K562 (cell line): ENCODE data around the gene ZBTB32. TPM values are rescaled to one million over a fixed set of nuclear protein-coding genes. Genes with fewer than 3 reads are reported as not detected.

Source experiments
- CHD2 ChIP-seq: IDR thresholded peaks from 2 replicates; pipeline ENCODE4 v1.6.1; 2011; ENCODE audit warnings: low read depth, low read length
- GTF2A2 ChIP-seq: IDR thresholded peaks from 2 replicates; pipeline ENCODE4 v1.6.1; 2016; ENCODE audit warnings: mild to moderate bottlenecking, missing genetic modification characterization, missing compliant biosample characterization
- HNRNPH1 ChIP-seq: fragments of 200-400 bp; formaldehyde crosslinking; optimal IDR thresholded peaks from 2 replicates; pipeline ENCODE3; 2017; ENCODE audit warnings: low read depth, mild to moderate bottlenecking, low read length, moderate library complexity
- IRF2 ChIP-seq: sonication (generic); formaldehyde crosslinking; IDR thresholded peaks from 2 replicates; pipeline ENCODE4 v1.8.1; 2022; ENCODE audit warnings: mild to moderate bottlenecking, missing genetic modification reagents
- MED1 ChIP-seq: sonication (generic); formaldehyde crosslinking; IDR thresholded peaks from 2 replicates; pipeline ENCODE4 v1.8.1; 2023; ENCODE audit warnings: missing genetic modification reagents, borderline replicate concordance
- POLR3G ChIP-seq: IDR thresholded peaks from 2 replicates; pipeline ENCODE4 v1.6.1; 2011; ENCODE audit not compliant: insufficient read length, insufficient replicate concordance; ENCODE audit errors: extremely low read depth
- RBM17 ChIP-seq: fragments of 200-400 bp; formaldehyde crosslinking; IDR thresholded peaks from 2 replicates; pipeline ENCODE4 v1.6.1; 2017; ENCODE audit warnings: low read depth, mild to moderate bottlenecking, low read length, borderline replicate concordance
- SRF ChIP-seq, 2 experiments: fragments of 250-450, 450-650 bp in 1 of 2; sonication (Bioruptor Pico) in 1 of 2; sonication (generic) in 1 of 2; formaldehyde crosslinking; IDR thresholded peaks; 2 replicates each; pipeline versions ENCODE4 v1.5.0 to v1.5.1; 2020 to 2022; ENCODE audit warnings: mild to moderate bottlenecking in 1 of 2, missing genetic modification reagents in 1 of 2
- TEAD1 ChIP-seq, 2 experiments: fragments of 450-650 bp in 1 of 2; sonication (generic) in 1 of 2; formaldehyde crosslinking; IDR thresholded peaks; 2 replicates each; pipeline versions ENCODE4 v1.4.0 to v1.8.0; 2020 to 2022; ENCODE audit warnings: mild to moderate bottlenecking in 2 of 2, missing genetic modification reagents in 1 of 2
- ZNF282 ChIP-seq: sonication (generic); formaldehyde crosslinking; IDR thresholded peaks from 2 replicates; pipeline ENCODE4 v1.8.1; 2023; ENCODE audit warnings: missing genetic modification reagents
- ZNF444 ChIP-seq: fragments of 250-450 bp; sonication (Bioruptor Pico); IDR thresholded peaks from 2 replicates; pipeline ENCODE4 v1.4.0; 2020; ENCODE audit warnings: mild to moderate bottlenecking, moderate library complexity
- ZNF583 ChIP-seq: fragments of 250-450 bp; sonication (Bioruptor Pico); IDR thresholded peaks from 2 replicates; pipeline ENCODE4 v1.4.0; 2020
- polyA plus RNA-seq, 8 experiments: library from polyadenylated mRNA; depleted of rRNA in 4 of 8; stranded (reverse) in 5 of 8; unstranded in 3 of 8; fragments of >200 nt; fragmentation: Nextera tagmentation in 2 of 8; fragmentation: Illumina TruSeq in 1 of 8; extraction: Ambion mirVana in 2 of 8; extraction: Trizol in 1 of 8; gene quantifications; 2 replicates each; pipeline versions ENCODE4 v1.2.1 to v1.2.3, GENCODE V29; 2011 to 2014; ENCODE audit warnings: inconsistent platforms in 1 of 8, missing spikeins in 1 of 8
- total RNA-seq, 7 experiments: library from RNA; depleted of rRNA in 6 of 7; stranded (reverse); fragments of >200 nt in 6 of 7; fragmentation: Illumina TruSeq in 2 of 7; extraction: Trizol in 2 of 7; gene quantifications; 2 replicates each; pipeline versions ENCODE4 v1.2.1 to v1.2.3, GENCODE V29; 2011 to 2021; ENCODE audit warnings: low replicate concordance in 1 of 7
- TF ChIP-seq, protein P1 (sequence below): fragments of 250-450 bp; sonication (Bioruptor Pico); IDR thresholded peaks from 2 replicates; pipeline ENCODE4 v1.5.0; 2022; ENCODE audit warnings: mild to moderate bottlenecking
- TF ChIP-seq, protein P2 (sequence below): fragments of 200-800 bp; sonication (Bioruptor generic); IDR thresholded peaks from 2 replicates; pipeline ENCODE4 v1.6.1; 2017; ENCODE audit warnings: missing genetic modification characterization, missing compliant biosample characterization
- TF ChIP-seq, protein P3 (sequence below): fragments of 250-450 bp; sonication (Bioruptor Pico); IDR thresholded peaks from 2 replicates; pipeline ENCODE4 v1.8.0; 2021; ENCODE audit warnings: borderline replicate concordance, mild to moderate bottlenecking, moderate library complexity; ENCODE audit not compliant: poor library complexity, severe bottlenecking
- TF ChIP-seq, protein P4 (sequence below), 2 experiments: IDR thresholded peaks; 2 replicates each; pipeline ENCODE4 v1.6.1; 2012; ENCODE audit warnings: improper control_type of control experiment in 2 of 2, low read depth in 2 of 2, low read length in 2 of 2, borderline replicate concordance in 1 of 2
- TF ChIP-seq, protein P5 (sequence below): fragments of 450-650 bp; formaldehyde crosslinking; IDR thresholded peaks from 2 replicates; pipeline ENCODE4 v1.4.0; 2022; ENCODE audit warnings: missing genetic modification characterization

The ZBTB32 gene
- total and polyA plus RNA-seq, 9 of the 15 experiments (the other 6 are each of a cell fraction or from before 2014, with no cell fraction given) = 0.20 TPM; not detected in 8

DNA sequence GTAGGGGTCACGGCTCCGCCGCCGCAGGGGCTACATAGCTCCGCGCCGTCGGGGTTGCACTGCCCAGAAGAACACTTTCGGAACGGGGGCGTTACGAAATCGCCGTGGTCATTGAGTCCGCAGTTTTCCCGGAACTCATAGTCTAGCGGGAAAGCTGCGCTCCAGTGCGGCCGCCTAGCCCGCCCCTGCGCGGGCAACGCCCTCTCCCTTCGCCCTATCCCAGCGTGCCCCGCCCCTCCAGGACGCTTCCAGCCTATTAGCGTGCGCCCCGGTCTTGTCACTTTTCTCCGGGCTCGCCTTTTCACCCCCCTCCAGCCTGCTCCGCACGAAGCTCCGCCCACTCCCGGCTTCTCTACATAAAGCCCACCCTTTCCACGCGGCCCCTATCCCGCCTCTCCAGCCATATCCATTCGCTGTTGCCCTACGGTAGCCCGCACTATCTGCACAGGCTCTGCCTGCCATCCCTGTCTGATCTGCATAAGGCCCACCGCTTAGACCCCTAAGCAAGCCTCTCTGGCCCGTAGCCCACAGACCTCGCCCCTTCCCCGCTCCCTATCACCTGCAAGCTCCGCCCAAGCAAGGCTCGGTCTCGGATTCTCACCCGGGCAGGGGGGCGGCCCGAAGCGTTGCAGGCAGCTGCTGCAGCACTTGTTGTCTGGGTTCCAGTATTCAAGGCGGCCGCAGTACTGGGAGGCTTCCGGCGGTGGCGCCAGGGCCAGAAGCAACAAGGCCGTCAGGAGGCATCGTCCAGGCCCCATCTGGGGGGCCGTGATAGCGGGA lies 36.3 kb downstream of the ZBTB32 start (continued):
- TF ChIP-seq SRF (CRISPR knock-in tag; IDR thresholded peaks at IDR 0.05) = peak in 1 of 2 experiments; percentile 74; a peak in 1 of 4 replicates
- TF ChIP-seq CHD2 = no peak
- no peak for TF ChIP-seq MED1 (CRISPR knock-in tag)
- no peak for TF ChIP-seq ZNF583 (CRISPR knock-in tag)
- TF ChIP-seq IRF2 (CRISPR knock-in tag) = no peak
- peak in 1 of 2 experiments; percentile 49; a peak in 2 of 4 replicates for TF ChIP-seq TEAD1 (CRISPR knock-in tag; IDR thresholded peaks at IDR 0.05)
- TF ChIP-seq ZNF444 = no peak
- no peak for TF ChIP-seq POLR3G
- TF ChIP-seq, protein P1, sequence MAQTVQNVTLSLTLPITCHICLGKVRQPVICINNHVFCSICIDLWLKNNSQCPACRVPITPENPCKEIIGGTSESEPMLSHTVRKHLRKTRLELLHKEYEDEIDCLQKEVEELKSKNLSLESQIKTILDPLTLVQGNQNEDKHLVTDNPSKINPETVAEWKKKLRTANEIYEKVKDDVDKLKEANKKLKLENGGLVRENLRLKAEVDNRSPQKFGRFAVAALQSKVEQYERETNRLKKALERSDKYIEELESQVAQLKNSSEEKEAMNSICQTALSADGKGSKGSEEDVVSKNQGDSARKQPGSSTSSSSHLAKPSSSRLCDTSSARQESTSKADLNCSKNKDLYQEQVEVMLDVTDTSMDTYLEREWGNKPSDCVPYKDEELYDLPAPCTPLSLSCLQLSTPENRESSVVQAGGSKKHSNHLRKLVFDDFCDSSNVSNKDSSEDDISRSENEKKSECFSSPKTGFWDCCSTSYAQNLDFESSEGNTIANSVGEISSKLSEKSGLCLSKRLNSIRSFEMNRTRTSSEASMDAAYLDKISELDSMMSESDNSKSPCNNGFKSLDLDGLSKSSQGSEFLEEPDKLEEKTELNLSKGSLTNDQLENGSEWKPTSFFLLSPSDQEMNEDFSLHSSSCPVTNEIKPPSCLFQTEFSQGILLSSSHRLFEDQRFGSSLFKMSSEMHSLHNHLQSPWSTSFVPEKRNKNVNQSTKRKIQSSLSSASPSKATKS (CRISPR knock-in tag) = no peak
- TF ChIP-seq HNRNPH1 = no peak
- TF ChIP-seq, protein P2, sequence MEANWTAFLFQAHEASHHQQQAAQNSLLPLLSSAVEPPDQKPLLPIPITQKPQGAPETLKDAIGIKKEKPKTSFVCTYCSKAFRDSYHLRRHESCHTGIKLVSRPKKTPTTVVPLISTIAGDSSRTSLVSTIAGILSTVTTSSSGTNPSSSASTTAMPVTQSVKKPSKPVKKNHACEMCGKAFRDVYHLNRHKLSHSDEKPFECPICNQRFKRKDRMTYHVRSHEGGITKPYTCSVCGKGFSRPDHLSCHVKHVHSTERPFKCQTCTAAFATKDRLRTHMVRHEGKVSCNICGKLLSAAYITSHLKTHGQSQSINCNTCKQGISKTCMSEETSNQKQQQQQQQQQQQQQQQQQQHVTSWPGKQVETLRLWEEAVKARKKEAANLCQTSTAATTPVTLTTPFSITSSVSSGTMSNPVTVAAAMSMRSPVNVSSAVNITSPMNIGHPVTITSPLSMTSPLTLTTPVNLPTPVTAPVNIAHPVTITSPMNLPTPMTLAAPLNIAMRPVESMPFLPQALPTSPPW (CRISPR knock-in tag) = peak; percentile 97
- TF ChIP-seq, protein P3, sequence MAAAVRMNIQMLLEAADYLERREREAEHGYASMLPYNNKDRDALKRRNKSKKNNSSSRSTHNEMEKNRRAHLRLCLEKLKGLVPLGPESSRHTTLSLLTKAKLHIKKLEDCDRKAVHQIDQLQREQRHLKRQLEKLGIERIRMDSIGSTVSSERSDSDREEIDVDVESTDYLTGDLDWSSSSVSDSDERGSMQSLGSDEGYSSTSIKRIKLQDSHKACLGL (CRISPR knock-in tag) = no peak
- no peak for TF ChIP-seq ZNF282 (CRISPR knock-in tag)
- TF ChIP-seq, protein P4, sequence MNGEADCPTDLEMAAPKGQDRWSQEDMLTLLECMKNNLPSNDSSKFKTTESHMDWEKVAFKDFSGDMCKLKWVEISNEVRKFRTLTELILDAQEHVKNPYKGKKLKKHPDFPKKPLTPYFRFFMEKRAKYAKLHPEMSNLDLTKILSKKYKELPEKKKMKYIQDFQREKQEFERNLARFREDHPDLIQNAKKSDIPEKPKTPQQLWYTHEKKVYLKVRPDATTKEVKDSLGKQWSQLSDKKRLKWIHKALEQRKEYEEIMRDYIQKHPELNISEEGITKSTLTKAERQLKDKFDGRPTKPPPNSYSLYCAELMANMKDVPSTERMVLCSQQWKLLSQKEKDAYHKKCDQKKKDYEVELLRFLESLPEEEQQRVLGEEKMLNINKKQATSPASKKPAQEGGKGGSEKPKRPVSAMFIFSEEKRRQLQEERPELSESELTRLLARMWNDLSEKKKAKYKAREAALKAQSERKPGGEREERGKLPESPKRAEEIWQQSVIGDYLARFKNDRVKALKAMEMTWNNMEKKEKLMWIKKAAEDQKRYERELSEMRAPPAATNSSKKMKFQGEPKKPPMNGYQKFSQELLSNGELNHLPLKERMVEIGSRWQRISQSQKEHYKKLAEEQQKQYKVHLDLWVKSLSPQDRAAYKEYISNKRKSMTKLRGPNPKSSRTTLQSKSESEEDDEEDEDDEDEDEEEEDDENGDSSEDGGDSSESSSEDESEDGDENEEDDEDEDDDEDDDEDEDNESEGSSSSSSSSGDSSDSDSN (IDR thresholded peaks at IDR 0.05; ENCODE audit: borderline replicate concordance in 1 of 2, low read depth in 2 of 2, low read length in 2 of 2) = peak in 1 of 2 experiments; percentile 87; a peak in 2 of 4 replicates
- TF ChIP-seq RBM17 = no peak
- TF ChIP-seq GTF2A2 (tag) = no peak
- TF ChIP-seq, protein P5, sequence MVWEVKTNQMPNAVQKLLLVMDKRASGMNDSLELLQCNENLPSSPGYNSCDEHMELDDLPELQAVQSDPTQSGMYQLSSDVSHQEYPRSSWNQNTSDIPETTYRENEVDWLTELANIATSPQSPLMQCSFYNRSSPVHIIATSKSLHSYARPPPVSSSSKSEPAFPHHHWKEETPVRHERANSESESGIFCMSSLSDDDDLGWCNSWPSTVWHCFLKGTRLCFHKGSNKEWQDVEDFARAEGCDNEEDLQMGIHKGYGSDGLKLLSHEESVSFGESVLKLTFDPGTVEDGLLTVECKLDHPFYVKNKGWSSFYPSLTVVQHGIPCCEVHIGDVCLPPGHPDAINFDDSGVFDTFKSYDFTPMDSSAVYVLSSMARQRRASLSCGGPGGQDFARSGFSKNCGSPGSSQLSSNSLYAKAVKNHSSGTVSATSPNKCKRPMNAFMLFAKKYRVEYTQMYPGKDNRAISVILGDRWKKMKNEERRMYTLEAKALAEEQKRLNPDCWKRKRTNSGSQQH (CRISPR knock-in tag) = no peak
